ACHN (cell line): ENCODE data around the gene PRC1.

Experiments
- DNase-seq: peaks from one replicate; pipeline ENCODE4 v3.0.0-alpha.2; 2015
- in situ Hi-C: cut with HindIII; loops from 2 replicates; pipeline ENCODE4 v1.10.0; 2017; ENCODE audit warnings: low sequenced_read_pairs, low pct_ligation_motif_present, low pct_unique_long_range_greater_than_20kb

PRC1 gene

GRCh38 chr15:90991587-90992285, 2.6 kb downstream of the PRC1 start:
- no peak for DNase-seq
- in situ Hi-C loops, result no loop called here

GRCh38 chr15:90990446-90990845, 3.9 kb downstream of the PRC1 start:
- in situ Hi-C loops, result no loop called here
- no peak for DNase-seq

GRCh38 chr15:90989040-90989768, 5.1 kb downstream of the PRC1 start:
- DNase-seq, result no peak
- in situ Hi-C loops, result no loop called here

DNA sequence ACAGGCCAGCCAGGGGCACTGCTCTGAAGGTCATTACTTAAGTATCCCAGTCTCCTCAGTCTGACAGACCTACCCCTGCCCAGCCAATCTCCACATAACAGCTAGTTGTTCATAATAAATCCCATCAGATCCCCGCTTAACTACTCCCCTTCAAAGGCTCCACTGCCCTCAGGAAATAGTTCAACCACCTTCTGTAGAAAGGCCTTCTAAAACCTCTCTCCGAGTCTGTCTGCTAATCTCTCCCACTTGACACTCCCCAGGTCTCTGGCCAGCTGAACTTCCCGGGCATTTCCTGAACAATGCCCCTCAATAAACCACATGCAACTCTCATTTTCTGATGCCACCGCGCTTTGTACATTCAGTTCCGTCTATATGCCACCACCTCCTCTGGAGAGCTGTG, 6.0 kb downstream of the PRC1 start:
- no peak for DNase-seq
- in situ Hi-C loops, result no loop called here

DNA sequence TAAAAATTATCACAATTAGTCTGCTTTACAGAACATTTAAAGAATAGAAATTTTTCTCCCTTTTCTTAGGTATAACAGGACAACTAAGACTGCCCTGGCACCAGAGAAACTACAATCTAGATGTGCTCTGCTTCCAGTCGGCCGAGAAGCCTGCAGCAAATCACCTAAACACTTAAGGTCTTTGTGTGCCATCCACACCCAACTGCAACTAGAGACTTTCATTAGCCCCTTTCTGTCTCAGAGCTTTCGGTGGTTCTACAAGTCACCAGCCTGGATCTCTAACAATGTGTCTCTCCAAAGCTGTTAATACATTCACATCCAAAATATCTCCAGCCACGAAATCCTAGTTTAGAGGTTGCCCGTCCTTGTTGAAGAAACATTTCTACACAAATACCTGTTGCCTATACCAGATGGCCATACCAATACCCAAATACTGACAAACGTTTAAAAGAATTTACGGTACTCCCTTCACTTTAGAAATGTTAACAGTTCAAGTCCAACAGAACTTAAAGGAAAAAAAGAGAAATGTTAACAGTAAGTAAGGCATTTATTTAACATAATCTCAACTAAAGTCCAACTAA, 6.7 kb downstream of the PRC1 start:
- no peak for DNase-seq
- in situ Hi-C loops, result no loop called here

DNA sequence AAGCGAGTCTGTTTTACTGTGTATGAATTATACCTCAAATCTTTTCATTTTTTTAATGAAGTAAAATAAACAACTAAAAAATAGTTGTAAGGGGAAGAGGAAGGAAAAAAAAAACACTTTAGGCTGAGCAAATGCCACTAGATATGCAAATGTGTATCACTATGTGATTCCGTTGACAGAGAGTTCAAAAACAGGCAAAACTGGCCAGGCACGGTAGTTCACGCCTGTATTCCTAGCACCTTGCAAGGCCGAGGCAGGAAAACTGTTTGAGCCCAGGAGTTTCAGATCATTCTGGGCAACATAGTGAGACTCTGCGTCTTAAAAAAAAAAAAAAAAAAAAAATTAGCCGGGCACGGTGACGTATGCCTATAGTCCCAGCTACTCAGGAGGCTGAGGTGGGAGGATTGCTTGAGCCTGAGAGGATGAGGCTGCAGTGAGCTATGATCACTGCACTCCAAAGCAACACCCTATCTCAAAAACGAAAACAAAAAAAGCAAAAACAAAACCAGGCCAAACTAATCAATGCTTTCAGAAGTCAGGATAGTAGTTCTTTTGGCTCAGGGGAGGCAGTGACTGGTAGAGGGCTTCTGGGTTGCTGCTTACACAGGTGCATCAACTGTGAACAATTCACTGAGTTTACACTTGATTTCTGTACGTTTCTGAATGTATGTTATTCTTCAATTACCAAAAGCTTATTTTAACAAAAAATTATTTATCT, 7.4 kb downstream of the PRC1 start:
- in situ Hi-C loops, result no loop called here
- DNase-seq, result no peak

GRCh38 chr15:90982135-90982534, 12.2 kb downstream of the PRC1 start:
- in situ Hi-C loops, result no loop called here
- no peak for DNase-seq

DNA sequence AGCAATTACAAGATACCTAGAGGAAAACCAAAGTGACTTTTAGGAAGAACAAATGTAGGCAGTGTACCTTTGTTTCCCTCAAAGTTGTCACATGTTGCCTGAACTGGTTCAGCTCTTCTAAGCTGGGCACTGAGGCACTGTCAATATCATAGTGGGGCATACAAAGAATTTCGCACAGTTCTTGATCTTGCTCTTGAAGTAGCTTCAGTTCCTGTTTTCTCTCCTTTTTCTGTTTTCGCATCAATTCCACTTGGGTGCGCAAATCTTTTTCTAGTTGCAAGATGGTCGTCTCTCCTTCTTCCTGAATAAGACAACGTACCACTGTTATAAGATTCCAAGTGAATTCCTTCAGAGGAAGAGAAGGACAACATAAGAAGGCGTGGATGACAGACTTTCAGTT, 12.7 kb downstream of the PRC1 start:
- no peak for DNase-seq
- in situ Hi-C loops, result no loop called here

- in situ Hi-C loops, result no loop called here
- no peak for DNase-seq
Observed at GRCh38 chr15:90979582-90979981, 14.8 kb downstream of the PRC1 start.

- in situ Hi-C loops, result no loop called here
- DNase-seq, result no peak
Observed at GRCh38 chr15:90974216-90974615, 20.1 kb downstream of the PRC1 start.

DNA sequence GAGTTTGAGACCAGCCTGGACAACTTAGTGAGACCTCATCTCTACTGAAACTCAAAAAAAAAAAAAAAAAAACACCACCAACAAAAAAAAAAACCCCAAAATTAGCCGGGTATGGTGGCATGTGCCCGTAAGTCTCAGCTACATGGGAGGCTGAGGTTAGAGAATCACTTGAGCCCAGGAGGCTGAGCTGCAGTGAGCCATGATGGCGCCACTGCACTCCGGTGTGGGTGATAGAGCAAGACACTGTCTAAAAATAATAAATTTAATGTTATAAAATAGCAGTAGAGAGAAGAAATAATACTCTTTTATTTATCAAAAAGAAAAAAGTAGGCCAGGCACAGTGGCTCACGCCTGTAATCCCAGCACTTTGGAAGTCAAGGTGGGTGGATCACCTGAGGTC, 22.2 kb downstream of the PRC1 start:
- in situ Hi-C loops, result no loop called here
- DNase-seq, result no peak

GRCh38 chr15:90970274-90970673, 24.1 kb downstream of the PRC1 start:
- no peak for DNase-seq
- in situ Hi-C loops, result no loop called here

DNA sequence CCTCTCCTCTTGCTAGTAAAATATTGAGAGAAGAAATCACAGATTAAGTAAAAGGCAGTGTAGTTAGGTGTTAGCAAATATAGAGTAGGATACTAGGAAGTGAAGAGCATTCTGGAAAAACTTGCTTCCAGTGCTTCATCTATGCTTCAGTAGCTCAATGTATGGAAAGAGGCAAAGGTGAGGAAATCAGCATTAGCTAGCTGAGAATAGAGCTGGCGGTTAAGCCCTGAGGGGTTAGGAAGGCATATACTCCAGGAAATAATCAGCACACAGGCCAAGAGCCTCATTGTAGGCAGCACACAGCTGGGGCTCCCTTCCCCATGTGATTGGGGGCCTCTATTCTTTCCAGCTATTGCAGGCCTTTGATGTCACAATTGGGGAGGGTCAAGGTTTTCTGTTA, 25.9 kb downstream of the PRC1 start:
- in situ Hi-C loops, result no loop called here
- DNase-seq, result no peak

DNA sequence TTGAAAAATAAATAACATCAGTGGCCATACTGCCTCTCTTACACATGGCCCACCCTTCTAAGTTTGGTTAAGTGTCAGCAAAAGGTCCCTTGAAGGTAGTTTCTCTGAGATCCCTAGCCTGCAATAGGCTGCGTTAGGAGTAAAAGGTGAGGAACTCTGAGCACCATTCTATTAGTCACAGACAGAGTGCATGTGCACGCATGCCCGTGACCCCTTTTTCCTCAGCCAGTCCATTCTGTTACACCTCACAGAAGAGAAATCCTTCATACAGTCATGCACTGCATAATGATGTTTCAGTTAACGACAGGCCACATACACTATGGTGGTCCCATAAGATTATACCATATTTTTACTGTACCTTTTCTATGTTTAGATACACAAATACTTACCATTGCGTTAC, 27.1 kb downstream of the PRC1 start:
- in situ Hi-C loops, result no loop called here
- DNase-seq, result no peak

GRCh38 chr15:90966262-90966661, 28.1 kb downstream of the PRC1 start:
- DNase-seq, result no peak
- in situ Hi-C loops, result no loop called here

- in situ Hi-C loops, result no loop called here
Observed at GRCh38 chr15:90962021-90962420, 32.3 kb downstream of the PRC1 start.

GRCh38 chr15:90960298-90961091, 33.8 kb downstream of the PRC1 start:
- in situ Hi-C loops, result no loop called here
- DNase-seq, result no peak

More at GRCh38 chr15:90962021-90962420, 32.3 kb downstream of the PRC1 start:
- DNase-seq, result no peak

DNA sequence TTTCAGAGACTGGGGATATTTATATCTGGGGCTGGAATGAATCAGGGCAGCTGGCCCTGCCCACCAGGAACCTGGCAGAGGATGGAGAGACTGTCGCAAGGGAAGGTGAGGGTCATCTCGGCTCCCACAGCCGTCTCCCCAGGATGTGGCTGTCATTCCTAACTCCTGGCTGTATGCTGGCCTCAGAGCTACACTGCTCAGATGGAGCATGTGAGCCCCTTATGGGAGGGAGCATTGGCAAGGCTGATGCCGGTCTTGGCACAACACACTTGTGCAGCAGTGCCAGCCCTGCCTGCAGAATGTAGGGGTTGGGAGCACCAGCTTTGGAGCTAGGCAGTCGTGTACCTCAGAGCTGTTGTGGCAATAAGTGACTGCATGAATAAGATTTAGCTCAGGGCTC, 34.4 kb downstream of the PRC1 start:
- DNase-seq, result no peak
- in situ Hi-C loops, result no loop called here
